ENCODE measurements around the gene TAPBP.

GRCh38 chr6:33347816-33348215 lies 33.9 kb upstream of the TAPBP start:
- TF ChIP-seq, protein P1, sequence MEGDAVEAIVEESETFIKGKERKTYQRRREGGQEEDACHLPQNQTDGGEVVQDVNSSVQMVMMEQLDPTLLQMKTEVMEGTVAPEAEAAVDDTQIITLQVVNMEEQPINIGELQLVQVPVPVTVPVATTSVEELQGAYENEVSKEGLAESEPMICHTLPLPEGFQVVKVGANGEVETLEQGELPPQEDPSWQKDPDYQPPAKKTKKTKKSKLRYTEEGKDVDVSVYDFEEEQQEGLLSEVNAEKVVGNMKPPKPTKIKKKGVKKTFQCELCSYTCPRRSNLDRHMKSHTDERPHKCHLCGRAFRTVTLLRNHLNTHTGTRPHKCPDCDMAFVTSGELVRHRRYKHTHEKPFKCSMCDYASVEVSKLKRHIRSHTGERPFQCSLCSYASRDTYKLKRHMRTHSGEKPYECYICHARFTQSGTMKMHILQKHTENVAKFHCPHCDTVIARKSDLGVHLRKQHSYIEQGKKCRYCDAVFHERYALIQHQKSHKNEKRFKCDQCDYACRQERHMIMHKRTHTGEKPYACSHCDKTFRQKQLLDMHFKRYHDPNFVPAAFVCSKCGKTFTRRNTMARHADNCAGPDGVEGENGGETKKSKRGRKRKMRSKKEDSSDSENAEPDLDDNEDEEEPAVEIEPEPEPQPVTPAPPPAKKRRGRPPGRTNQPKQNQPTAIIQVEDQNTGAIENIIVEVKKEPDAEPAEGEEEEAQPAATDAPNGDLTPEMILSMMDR (IDR thresholded peaks at IDR 0.05 in 8 of 11, conservative IDR thresholded peaks at IDR 0.05 in 3 of 11), result no peak
- TF ChIP-seq POLR2A (IDR thresholded peaks at IDR 0.05), result no peak
- TF ChIP-seq POLR2AphosphoS5 (IDR thresholded peaks at IDR 0.05), result no peak

Measured in spleen (tissue), 7 donors.